Mammary epithelial cell (primary cell): Measurements from ENCODE around the gene FAF1.

Experiments
- CTCF ChIP-seq, 2 donors: IDR thresholded peaks in 1 of 2; conservative IDR thresholded peaks in 1 of 2; 2 replicates each; pipeline ENCODE4 v1.5.1; 2011 to 2012; ENCODE audit warnings: inconsistent platforms in 2 of 2, low read length in 2 of 2, mild to moderate bottlenecking in 2 of 2, control low read depth in 1 of 2, low read depth in 1 of 2; ENCODE audit not compliant: insufficient read depth in 1 of 2; ENCODE audit errors: extremely low read depth in 1 of 2
- EZH2 ChIP-seq: IDR thresholded peaks from 2 replicates; pipeline ENCODE4 v1.6.1; 2012; ENCODE audit warnings: low read length, inconsistent platforms, borderline replicate concordance

GRCh38 chr1:50591598-50591997 is 368.5 kb downstream of the FAF1 start:
- TF ChIP-seq EZH2 (no peak), CTCF (conservative IDR thresholded peaks at IDR 0.05 in 1 of 2, IDR thresholded peaks at IDR 0.05 in 1 of 2; ENCODE audit: extremely low read depth in 1 of 2, insufficient read depth in 1 of 2, low read depth in 1 of 2, low read length in 2 of 2) (no peak)
